DOHH2 (cell line): ENCODE data around the gene RNF145.

Experiments
- EZH2phosphoT487 ChIP-seq: fragments of 200-600 bp; sonication (generic); IDR thresholded peaks from 2 replicates; pipeline ENCODE4 v1.6.1; 2017; ENCODE audit warnings: borderline replicate concordance, mild to moderate bottlenecking, antibody characterized with exemption, low read length, moderate library complexity, mixed read lengths
- TF ChIP-seq, protein P1 (sequence below): fragments of 200-600 bp; sonication (generic); IDR thresholded peaks from one replicate; pipeline ENCODE4 v1.5.1; 2014; ENCODE audit warnings: antibody characterized with exemption, mild to moderate bottlenecking, low read depth, low read length; ENCODE audit not compliant: poor library complexity, severe bottlenecking

DNA sequence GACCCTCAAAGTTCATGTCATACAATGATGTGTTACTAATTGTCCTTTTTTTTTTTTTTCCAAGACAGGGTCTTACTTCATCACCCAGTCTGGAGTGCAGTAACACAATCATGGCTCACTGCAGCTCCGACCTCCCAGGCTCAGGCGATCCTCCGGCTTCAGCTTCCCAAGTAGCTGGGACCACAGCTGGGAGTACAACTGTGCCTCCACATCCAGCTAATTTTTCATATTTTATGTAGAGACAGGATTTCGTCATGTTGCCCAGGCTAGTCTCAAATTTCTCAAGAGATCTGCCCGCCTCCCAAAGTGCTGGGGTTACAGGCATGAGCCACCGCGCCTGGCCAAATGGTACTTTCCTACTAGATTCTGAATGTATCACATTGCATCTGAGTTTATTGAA is 60.3 kb downstream of the RNF145 start:
- TF ChIP-seq, protein P1, sequence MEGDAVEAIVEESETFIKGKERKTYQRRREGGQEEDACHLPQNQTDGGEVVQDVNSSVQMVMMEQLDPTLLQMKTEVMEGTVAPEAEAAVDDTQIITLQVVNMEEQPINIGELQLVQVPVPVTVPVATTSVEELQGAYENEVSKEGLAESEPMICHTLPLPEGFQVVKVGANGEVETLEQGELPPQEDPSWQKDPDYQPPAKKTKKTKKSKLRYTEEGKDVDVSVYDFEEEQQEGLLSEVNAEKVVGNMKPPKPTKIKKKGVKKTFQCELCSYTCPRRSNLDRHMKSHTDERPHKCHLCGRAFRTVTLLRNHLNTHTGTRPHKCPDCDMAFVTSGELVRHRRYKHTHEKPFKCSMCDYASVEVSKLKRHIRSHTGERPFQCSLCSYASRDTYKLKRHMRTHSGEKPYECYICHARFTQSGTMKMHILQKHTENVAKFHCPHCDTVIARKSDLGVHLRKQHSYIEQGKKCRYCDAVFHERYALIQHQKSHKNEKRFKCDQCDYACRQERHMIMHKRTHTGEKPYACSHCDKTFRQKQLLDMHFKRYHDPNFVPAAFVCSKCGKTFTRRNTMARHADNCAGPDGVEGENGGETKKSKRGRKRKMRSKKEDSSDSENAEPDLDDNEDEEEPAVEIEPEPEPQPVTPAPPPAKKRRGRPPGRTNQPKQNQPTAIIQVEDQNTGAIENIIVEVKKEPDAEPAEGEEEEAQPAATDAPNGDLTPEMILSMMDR, result no peak
- TF ChIP-seq EZH2phosphoT487, result no peak
